DOHH2 (cell line): Measurements from ENCODE around the gene C20orf96.

Source experiments
- H3F3A ChIP-seq: fragments of 200-600 bp; sonication (generic), shearing (Covaris generic); 2 replicates; pipeline ENCODE4 v1.6.0; 2016; ENCODE audit warnings: antibody characterized with exemption, mild to moderate bottlenecking; ENCODE audit not compliant: control insufficient read depth, insufficient read depth
- H3K27ac ChIP-seq: fragments of 200-600 bp; sonication (generic); 2 replicates; pipeline ENCODE4 v1.5.1; 2014; ENCODE audit warnings: low read depth, mild to moderate bottlenecking, low read length, moderate library complexity
- H3K27me3 ChIP-seq: fragments of 200-600 bp; sonication (generic); 2 replicates; pipeline ENCODE4 v1.6.1; 2014; ENCODE audit warnings: mild to moderate bottlenecking, low read length, mixed read lengths; ENCODE audit not compliant: control insufficient read depth
- H3K36me3 ChIP-seq: fragments of 200-600 bp; sonication (generic); 2 replicates; pipeline ENCODE4 v1.6.1; 2014; ENCODE audit warnings: mild to moderate bottlenecking, low read length, moderate library complexity, mixed read lengths; ENCODE audit not compliant: control insufficient read depth
- H3K4me1 ChIP-seq: fragments of 200-600 bp; sonication (generic); 2 replicates; pipeline ENCODE4 v1.6.1; 2014; ENCODE audit warnings: mild to moderate bottlenecking, low read length, mixed read lengths; ENCODE audit not compliant: control insufficient read depth
- H3K4me2 ChIP-seq: fragments of 200-600 bp; sonication (generic); 2 replicates; pipeline ENCODE4 v1.6.0; 2014; ENCODE audit warnings: mild to moderate bottlenecking, low read length, moderate library complexity
- H3K4me3 ChIP-seq: fragments of 200-600 bp; sonication (generic); 2 replicates; pipeline ENCODE4 v1.5.1; 2014; ENCODE audit warnings: mild to moderate bottlenecking, low read length, mixed read lengths
- H3K79me2 ChIP-seq: fragments of 200-600 bp; sonication (generic); 2 replicates; pipeline ENCODE4 v1.6.1; 2014; ENCODE audit warnings: mild to moderate bottlenecking, low read length, mixed read lengths; ENCODE audit not compliant: control insufficient read depth
- H3K9me2 ChIP-seq: fragments of 200-600 bp; sonication (generic); replicated peaks from 2 replicates; pipeline ENCODE4 v1.6.1; 2014; ENCODE audit warnings: mild to moderate bottlenecking, low read length, mixed read lengths; ENCODE audit not compliant: control insufficient read depth
- H3K9me3 ChIP-seq: fragments of 200-600 bp; sonication (generic); 2 replicates; pipeline ENCODE4 v1.6.1; 2014; ENCODE audit warnings: antibody characterized with exemption, low read length, mixed read lengths; ENCODE audit not compliant: control insufficient read depth, insufficient read depth
- H4K20me1 ChIP-seq: fragments of 200-600 bp; sonication (generic); 2 replicates; pipeline ENCODE4 v1.6.0; 2014; ENCODE audit warnings: low read depth, mild to moderate bottlenecking, antibody characterized with exemption, low read length, moderate library complexity; ENCODE audit not compliant: control insufficient read depth, insufficient read depth
- CTCF ChIP-seq: fragments of 200-600 bp; sonication (generic); IDR thresholded peaks from one replicate; pipeline ENCODE4 v1.5.1; 2014; ENCODE audit warnings: antibody characterized with exemption, mild to moderate bottlenecking, low read depth, low read length; ENCODE audit not compliant: poor library complexity, severe bottlenecking
- EZH2phosphoT487 ChIP-seq: fragments of 200-600 bp; sonication (generic); IDR thresholded peaks from 2 replicates; pipeline ENCODE4 v1.6.1; 2017; ENCODE audit warnings: borderline replicate concordance, mild to moderate bottlenecking, antibody characterized with exemption, low read length, moderate library complexity, mixed read lengths

C20orf96 gene

DNA sequence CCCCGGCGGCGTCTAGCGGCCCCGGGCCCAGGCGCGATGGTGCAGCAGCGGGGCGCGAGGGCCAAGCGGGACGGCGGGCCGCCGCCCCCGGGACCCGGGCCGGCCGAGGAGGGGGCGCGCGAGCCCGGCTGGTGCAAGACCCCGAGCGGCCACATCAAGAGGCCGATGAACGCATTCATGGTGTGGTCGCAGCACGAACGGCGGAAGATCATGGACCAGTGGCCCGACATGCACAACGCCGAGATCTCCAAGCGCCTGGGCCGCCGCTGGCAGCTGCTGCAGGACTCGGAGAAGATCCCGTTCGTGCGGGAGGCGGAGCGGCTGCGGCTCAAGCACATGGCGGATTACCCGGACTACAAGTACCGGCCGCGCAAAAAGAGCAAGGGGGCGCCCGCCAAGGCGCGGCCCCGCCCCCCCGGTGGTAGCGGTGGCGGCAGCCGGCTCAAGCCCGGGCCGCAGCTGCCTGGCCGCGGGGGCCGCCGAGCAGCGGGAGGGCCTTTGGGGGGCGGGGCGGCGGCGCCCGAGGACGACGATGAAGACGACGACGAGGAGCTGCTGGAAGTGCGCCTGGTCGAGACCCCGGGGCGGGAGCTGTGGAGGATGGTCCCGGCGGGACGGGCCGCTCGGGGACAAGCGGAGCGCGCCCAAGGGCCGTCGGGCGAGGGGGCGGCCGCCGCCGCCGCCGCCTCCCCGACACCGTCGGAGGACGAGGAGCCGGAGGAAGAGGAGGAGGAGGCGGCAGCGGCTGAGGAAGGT lies 35.5 kb upstream of the C20orf96 start:
- H3F3A ChIP-seq: peaks cover 26% of the 10 kb centered on the region
- H3K9me2 ChIP-seq: no peaks in the 10 kb centered on the region
- H3K9me3 ChIP-seq: no peaks in the 10 kb centered on the region
- H3K36me3 ChIP-seq: peaks cover 34% of the 10 kb centered on the region
- H3K4me2 ChIP-seq: peak overlapping the region; percentile 66
- H3K4me3 ChIP-seq: peak overlapping the region; percentile 99
- H3K27ac ChIP-seq: peak overlapping the region; percentile 80
- peaks cover 18% of the 10 kb centered on the region; the same call in 1 of the 2 replicates for H4K20me1 ChIP-seq
- peaks cover 39% of the 10 kb centered on the region for H3K4me1 ChIP-seq
- H3K79me2 ChIP-seq: peaks cover 56% of the 10 kb centered on the region
- TF ChIP-seq EZH2phosphoT487 (no peak), CTCF (no peak)
- no peaks in the 10 kb centered on the region; the same call in 1 of the 2 replicates for H3K27me3 ChIP-seq

DNA sequence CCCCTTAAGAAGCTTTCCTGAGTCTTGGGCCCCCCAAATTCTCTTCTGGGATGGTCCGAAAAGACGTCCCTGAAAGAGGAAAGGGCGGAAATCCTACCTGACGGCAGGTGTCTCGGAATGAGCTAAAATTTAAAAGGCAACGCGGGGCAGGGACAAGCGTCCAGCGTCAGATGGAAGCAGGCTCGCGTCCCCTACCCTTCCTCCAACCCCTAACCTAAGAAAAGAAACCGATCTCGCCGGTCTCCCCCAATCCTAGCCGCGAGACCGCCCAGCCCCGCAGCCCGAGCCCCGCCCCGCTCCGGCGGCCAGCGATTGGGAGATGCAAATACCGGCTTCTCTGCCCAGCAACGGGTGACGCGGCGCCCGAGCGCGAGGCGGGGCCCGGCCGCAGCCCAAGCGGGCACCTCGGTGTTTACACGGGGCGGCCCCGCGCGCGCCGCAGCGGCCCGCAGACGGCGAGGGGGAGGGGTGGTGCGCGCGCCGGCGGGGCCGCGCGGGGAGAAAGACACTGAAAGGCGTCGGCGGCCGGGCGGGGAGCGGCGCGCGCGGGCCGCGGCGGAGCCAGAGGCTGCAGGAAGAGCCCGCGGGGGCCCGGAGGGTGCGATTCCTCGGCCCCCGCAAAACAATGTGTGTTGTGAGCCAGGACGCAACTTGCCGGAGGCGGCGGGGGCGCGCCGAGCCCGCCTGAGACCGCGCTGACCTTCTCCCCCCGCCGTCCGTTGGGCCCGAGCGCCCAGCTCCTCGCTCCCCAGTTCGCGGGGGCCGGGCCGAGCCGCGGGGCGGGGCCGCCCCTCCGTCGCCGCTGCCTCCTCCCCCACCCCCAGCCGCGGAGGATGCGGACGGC lies 34.7 kb upstream of the C20orf96 start, which contains the start of gene SOX12:
SOX12 (plus strand) TSS at position 508 of the 844 bp plus-strand sequence. CDS start 373 bp downstream, outside the sequence.
- H3K27me3 ChIP-seq: no peaks in the 10 kb centered on the region; the same call in 1 of the 2 replicates
- H3K4me2 ChIP-seq: peak within 1 kb of the TSS; percentile 100
- H3K79me2 ChIP-seq: peaks cover 50% of the 10 kb centered on the region
- peak within 1 kb of the TSS; percentile 82 for H3K27ac ChIP-seq
- peaks cover 27% of the 10 kb centered on the region for H3K36me3 ChIP-seq
- peaks cover 11% of the 10 kb centered on the region; the same call in 1 of the 2 replicates for H4K20me1 ChIP-seq
- TF ChIP-seq EZH2phosphoT487 (no peak), CTCF (no peak)
- peaks cover 25% of the 10 kb centered on the region for H3F3A ChIP-seq
- H3K4me1 ChIP-seq: peaks cover 37% of the 10 kb centered on the region
- H3K4me3 ChIP-seq: peak within 1 kb of the TSS; percentile 99
- H3K9me2 ChIP-seq: no peaks in the 10 kb centered on the region
- no peaks in the 10 kb centered on the region for H3K9me3 ChIP-seq

DNA sequence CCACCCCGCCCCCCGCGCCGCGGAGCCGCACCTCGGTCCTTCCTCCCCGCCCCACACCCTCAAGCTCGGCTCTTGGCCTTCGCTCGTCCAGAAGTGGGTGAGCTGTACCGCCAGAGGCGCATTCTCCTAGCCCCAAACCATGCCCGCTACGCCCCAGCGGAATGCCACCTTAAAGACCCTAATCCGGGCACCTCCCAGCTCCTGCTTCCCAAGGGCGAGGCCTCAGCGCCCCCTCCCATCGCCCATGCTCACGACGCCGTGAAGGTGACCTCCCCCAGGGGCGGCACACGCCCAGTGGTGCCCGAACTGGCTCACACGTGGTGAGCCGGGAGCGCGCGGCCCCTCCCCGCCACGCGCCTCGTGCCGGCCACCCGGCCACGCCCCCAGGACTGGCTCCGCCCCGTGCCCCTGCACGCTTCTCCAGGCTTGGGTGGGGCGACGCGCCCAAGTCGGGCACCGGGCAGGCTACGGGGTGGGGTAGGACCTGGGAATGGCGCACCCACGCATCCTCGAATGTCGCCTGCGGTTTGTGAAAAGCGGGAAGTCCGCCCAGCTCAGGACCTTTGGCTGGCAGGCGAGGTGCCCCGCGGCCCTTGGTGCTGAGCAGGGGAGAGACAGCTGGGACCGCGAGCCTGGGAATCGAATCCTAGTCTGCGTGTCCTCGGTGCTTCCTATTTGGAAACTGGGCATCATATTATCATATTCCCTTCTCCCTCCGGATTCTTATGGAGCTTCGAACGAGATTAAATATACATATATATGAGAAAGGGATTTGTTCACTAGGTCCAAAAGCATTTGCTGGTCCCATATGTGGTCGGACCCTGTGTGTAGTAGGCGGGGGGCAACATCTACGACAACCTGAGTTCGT lies 33.9 kb upstream of the C20orf96 start:
- Histone ChIP-seq H3K4me1 (peaks cover 29% of the 10 kb centered on the region), H3K36me3 (peaks cover 19% of the 10 kb centered on the region), H3K4me2 (peak overlapping the region; percentile 100), H3K9me2 (no peaks in the 10 kb centered on the region), H3F3A (peaks cover 23% of the 10 kb centered on the region), H4K20me1 (0 out of 2 replicates have a peak, but pooled peaks cover 5% of the 10 kb centered on the region), H3K9me3 (no peaks in the 10 kb centered on the region), H3K27me3 (no peaks in the 10 kb centered on the region; the same call in 1 of the 2 replicates), H3K27ac (peak overlapping the region; percentile 82), H3K79me2 (peaks cover 42% of the 10 kb centered on the region), H3K4me3 (peak overlapping the region; percentile 99)
- TF ChIP-seq EZH2phosphoT487 (no peak), CTCF (peak; percentile 36)
